GM21723 (cell line): ENCODE measurements around the gene SEL1L2.

Experiments
- ATAC-seq: cut with Tn5 transposase; IDR thresholded peaks from one replicate; pipeline ENCODE4 v1.9.1; 2021; ENCODE audit warnings: mild to moderate bottlenecking, moderate library complexity; ENCODE audit not compliant: unreplicated experiment

The SEL1L2 gene

GRCh38 chr20:13870170-13870748 lies 120.2 kb downstream of the SEL1L2 start:
- ATAC-seq = no peak

- no peak for ATAC-seq
Measured at GRCh38 chr20:13868331-13868730, 122.1 kb downstream of the SEL1L2 start.

GRCh38 chr20:13865791-13866351 lies 124.5 kb downstream of the SEL1L2 start:
- no peak for ATAC-seq

GRCh38 chr20:13865156-13865555 lies 125.3 kb downstream of the SEL1L2 start:
- no peak for ATAC-seq

GRCh38 chr20:13863244-13863643 lies 127.2 kb downstream of the SEL1L2 start:
- no peak for ATAC-seq

- no peak for ATAC-seq
Measured at GRCh38 chr20:13862245-13862644, 128.2 kb downstream of the SEL1L2 start.

GRCh38 chr20:13858871-13859270 lies 131.5 kb downstream of the SEL1L2 start:
- ATAC-seq = no peak

- no peak for ATAC-seq
Measured at GRCh38 chr20:13858439-13858838, 132.0 kb downstream of the SEL1L2 start.

- ATAC-seq = no peak
Measured at GRCh38 chr20:13857961-13858360, 132.5 kb downstream of the SEL1L2 start.

GRCh38 chr20:13857304-13857703 lies 133.1 kb downstream of the SEL1L2 start:
- no peak for ATAC-seq

- no peak for ATAC-seq
Measured at GRCh38 chr20:13856354-13856753, 134.1 kb downstream of the SEL1L2 start.

GRCh38 chr20:13855613-13856012 lies 134.8 kb downstream of the SEL1L2 start:
- ATAC-seq = no peak

- ATAC-seq = no peak
Measured at GRCh38 chr20:13852306-13852705, 138.1 kb downstream of the SEL1L2 start.

GRCh38 chr20:13851279-13851678 lies 139.1 kb downstream of the SEL1L2 start:
- ATAC-seq = no peak

- no peak for ATAC-seq
Measured at GRCh38 chr20:13844296-13844695, 146.1 kb downstream of the SEL1L2 start.

GRCh38 chr20:13841206-13841605 lies 149.2 kb downstream of the SEL1L2 start:
- no peak for ATAC-seq

- no peak for ATAC-seq
Measured at GRCh38 chr20:13840093-13840465, 150.3 kb downstream of the SEL1L2 start.

GRCh38 chr20:13839421-13840092 lies 150.9 kb downstream of the SEL1L2 start:
- ATAC-seq = no peak

- ATAC-seq = no peak
Measured at GRCh38 chr20:13838664-13839063, 151.8 kb downstream of the SEL1L2 start.

GRCh38 chr20:13831476-13831875 lies 158.9 kb downstream of the SEL1L2 start:
- no peak for ATAC-seq

GRCh38 chr20:13825465-13825864 lies 164.9 kb downstream of the SEL1L2 start:
- no peak for ATAC-seq

GRCh38 chr20:13824459-13824858 lies 166.0 kb downstream of the SEL1L2 start:
- no peak for ATAC-seq

- no peak for ATAC-seq
Measured at GRCh38 chr20:13822459-13822858, 168.0 kb downstream of the SEL1L2 start.
